ENCODE data around the gene ALPI.
"Not testable (repeated sequence)": the region's sequence is repeated elsewhere in the genome, so short reads cannot be mapped to it uniquely, and the experiment has no call there.

ALPI gene

GRCh38 chr2:232443669-232444408 lies 12.1 kb upstream of the ALPI start:
- DNase-seq = not testable (repeated sequence)

GRCh38 chr2:232444409-232445148 lies 11.4 kb upstream of the ALPI start:
- DNase-seq = peak; percentile 49

GRCh38 chr2:232445149-232445885 lies 10.6 kb upstream of the ALPI start:
- DNase-seq = not testable (repeated sequence)

- DNase-seq = not testable (repeated sequence)
These were observed 9.6 kb upstream of the ALPI start for GRCh38 chr2:232446266-232446777.

- DNase-seq = no peak
These were observed 8.8 kb upstream of the ALPI start for GRCh38 chr2:232447091-232447620.

GRCh38 chr2:232447638-232448303 lies 8.2 kb upstream of the ALPI start:
- DNase-seq = no peak

GRCh38 chr2:232448304-232448690 lies 7.7 kb upstream of the ALPI start:
- no peak for DNase-seq

- DNase-seq = no peak
These were observed 6.0 kb upstream of the ALPI start for GRCh38 chr2:232449964-232450363.

GRCh38 chr2:232451645-232452044 lies 4.3 kb upstream of the ALPI start:
- not testable (repeated sequence) for DNase-seq

- DNase-seq = no peak
These were observed 1.3 kb upstream of the ALPI start for GRCh38 chr2:232454630-232455029.

GRCh38 chr2:232456296-232457120 lies 555 bp downstream of the ALPI start:
- no peak for DNase-seq

- no peak for DNase-seq
These were observed 1.4 kb downstream of the ALPI start for GRCh38 chr2:232457121-232458011.

- DNase-seq = no peak
These were observed 2.2 kb downstream of the ALPI start for GRCh38 chr2:232458051-232458660.

- no peak for DNase-seq
These were observed 2.9 kb downstream of the ALPI start for GRCh38 chr2:232458661-232459418.

GRCh38 chr2:232459419-232460035 lies 3.6 kb downstream of the ALPI start:
- DNase-seq = no peak

GRCh38 chr2:232460171-232460570 lies 4.2 kb downstream of the ALPI start:
- DNase-seq = no peak

GRCh38 chr2:232463701-232464543 lies 8.0 kb downstream of the ALPI start:
- no peak for DNase-seq

GRCh38 chr2:232464544-232464885 lies 8.6 kb downstream of the ALPI start:
- DNase-seq = no peak
